ENCODE measurements around the gene MFAP3. TPM values are rescaled to one million over a fixed set of nuclear protein-coding genes. Genes with fewer than 3 reads are reported as not detected.

MFAP3 gene
- total and polyA plus RNA-seq, 2 of the 13 experiments (the other 11 are each of a cell fraction or from before 2014, with no cell fraction given): 12.1 to 28.3 TPM

GRCh38 chr5:154038707-154039457 is at the start of gene MFAP3, which contains the start of gene FAM114A2 (continued):
- TF ChIP-seq ZBTB4 (CRISPR knock-in tag; IDR thresholded peaks at IDR 0.05; ENCODE audit: borderline replicate concordance): peak; percentile 61; the same call in 1 of the 2 replicates
- no peak for TF ChIP-seq ATF7 (IDR thresholded peaks at IDR 0.05)
- TF ChIP-seq ATF7 (CRISPR knock-in tag; IDR thresholded peaks at IDR 0.05): peak; percentile 73; the same call in 1 of the 2 replicates
- no peak for TF ChIP-seq HNF1A (IDR thresholded peaks at IDR 0.05; ENCODE audit: low read depth)
- TF ChIP-seq HNF1A (CRISPR knock-in tag; IDR thresholded peaks at IDR 0.05; ENCODE audit: borderline replicate concordance): 0 out of 2 replicates have a peak, but pooled peaks have one; percentile 66
- TF ChIP-seq ZNF639 (CRISPR knock-in tag; conservative IDR thresholded peaks at IDR 0.05): peak; percentile 87
- TF ChIP-seq RNF219 (CRISPR knock-in tag; IDR thresholded peaks at IDR 0.05): no peak
- TF ChIP-seq HINFP (CRISPR knock-in tag; IDR thresholded peaks at IDR 0.05; ENCODE audit: low read depth): peak; percentile 87
- no peak for TF ChIP-seq DMTF1 (CRISPR knock-in tag; IDR thresholded peaks at IDR 0.05)
- TF ChIP-seq NCOA2 (CRISPR knock-in tag; IDR thresholded peaks at IDR 0.05): peak; percentile 53
- TF ChIP-seq RAD51 (IDR thresholded peaks at IDR 0.05; ENCODE audit: borderline replicate concordance): no peak
- no peak for TF ChIP-seq CBX1 (IDR thresholded peaks at IDR 0.05; ENCODE audit: low read depth)
- TF ChIP-seq ZNF678 (CRISPR knock-in tag; IDR thresholded peaks at IDR 0.05): peak; percentile 64; the same call in 1 of the 2 replicates
